ENCODE results near the gene LRRTM3.

LRRTM3 gene

GRCh38 chr10:67017218-67017617 is 91.4 kb downstream of the LRRTM3 start:
- no peak for DNase-seq (ENCODE audit: low read depth, low spot score)
- TF ChIP-seq YY1 (IDR thresholded peaks at IDR 0.05; ENCODE audit: insufficient read depth, insufficient read length): no peak
- no peak for TF ChIP-seq SUZ12 (IDR thresholded peaks at IDR 0.05; ENCODE audit: extremely low read depth, insufficient read depth, insufficient read length)
- TF ChIP-seq ZNF274 (IDR thresholded peaks at IDR 0.05; ENCODE audit: low read depth, low read length): no peak
- Histone ChIP-seq H3K9me3 (ENCODE audit: insufficient read depth, low read length) (no peaks in the 10 kb centered on the region), H3K9ac (ENCODE audit: insufficient read length, low read depth) (no peak overlapping the region), H3K36me3 (ENCODE audit: insufficient read depth, insufficient read length, low read length) (no peaks in the 10 kb centered on the region), H3K4me1 (ENCODE audit: insufficient read depth, insufficient read length) (no peaks in the 10 kb centered on the region), H3K27me3 (ENCODE audit: insufficient read depth, insufficient read length) (no peaks in the 10 kb centered on the region), H3K4me3 (ENCODE audit: insufficient read length, low read depth) (no peak overlapping the region)

- no peak overlapping the region for H3K9ac ChIP-seq (ENCODE audit: insufficient read length, low read depth)
- H3K4me3 ChIP-seq (ENCODE audit: insufficient read length, low read depth): no peak overlapping the region
- no peaks in the 10 kb centered on the region for H3K9me3 ChIP-seq (ENCODE audit: insufficient read depth, low read length)
- no peaks in the 10 kb centered on the region for H3K4me1 ChIP-seq (ENCODE audit: insufficient read depth, insufficient read length)
- DNase-seq (ENCODE audit: low read depth, low spot score): no peak
- no peaks in the 10 kb centered on the region for H3K36me3 ChIP-seq (ENCODE audit: insufficient read depth, insufficient read length, low read length)
- no peak for TF ChIP-seq YY1 (IDR thresholded peaks at IDR 0.05; ENCODE audit: insufficient read depth, insufficient read length)
- H3K27me3 ChIP-seq (ENCODE audit: insufficient read depth, insufficient read length): no peaks in the 10 kb centered on the region
Observed at GRCh38 chr10:67022099-67022498, 96.3 kb downstream of the LRRTM3 start.

- H3K4me1 ChIP-seq (ENCODE audit: insufficient read depth, insufficient read length): no peaks in the 10 kb centered on the region
- no peak overlapping the region for H3K4me3 ChIP-seq (ENCODE audit: insufficient read length, low read depth)
- TF ChIP-seq ZNF274 (IDR thresholded peaks at IDR 0.05; ENCODE audit: low read depth, low read length): no peak
- TF ChIP-seq YY1 (IDR thresholded peaks at IDR 0.05; ENCODE audit: insufficient read depth, insufficient read length): no peak
- TF ChIP-seq SUZ12 (IDR thresholded peaks at IDR 0.05; ENCODE audit: extremely low read depth, insufficient read depth, insufficient read length): no peak
- no peaks in the 10 kb centered on the region for H3K9me3 ChIP-seq (ENCODE audit: insufficient read depth, low read length)
- no peak for DNase-seq (ENCODE audit: low read depth, low spot score)
- no peak overlapping the region for H3K9ac ChIP-seq (ENCODE audit: insufficient read length, low read depth)
- H3K36me3 ChIP-seq (ENCODE audit: insufficient read depth, insufficient read length, low read length): no peaks in the 10 kb centered on the region
- H3K27me3 ChIP-seq (ENCODE audit: insufficient read depth, insufficient read length): no peaks in the 10 kb centered on the region
Observed at GRCh38 chr10:67033878-67034277, 108.0 kb downstream of the LRRTM3 start.

GRCh38 chr10:67036808-67037207 is 111.0 kb downstream of the LRRTM3 start:
- no peak for DNase-seq (ENCODE audit: low read depth, low spot score)
- H3K9ac ChIP-seq (ENCODE audit: insufficient read length, low read depth): no peak overlapping the region

GRCh38 chr10:67043041-67043440 is 117.2 kb downstream of the LRRTM3 start:
- H3K4me1 ChIP-seq (ENCODE audit: insufficient read depth, insufficient read length): no peaks in the 10 kb centered on the region
- H3K36me3 ChIP-seq (ENCODE audit: insufficient read depth, insufficient read length, low read length): no peaks in the 10 kb centered on the region
- no peak overlapping the region for H3K4me3 ChIP-seq (ENCODE audit: insufficient read length, low read depth)
- no peak for TF ChIP-seq YY1 (IDR thresholded peaks at IDR 0.05; ENCODE audit: insufficient read depth, insufficient read length)
- no peak for TF ChIP-seq ZNF274 (IDR thresholded peaks at IDR 0.05; ENCODE audit: low read depth, low read length)
- no peak for TF ChIP-seq SUZ12 (IDR thresholded peaks at IDR 0.05; ENCODE audit: extremely low read depth, insufficient read depth, insufficient read length)
- no peak for DNase-seq (ENCODE audit: low read depth, low spot score)
- H3K27me3 ChIP-seq (ENCODE audit: insufficient read depth, insufficient read length): no peaks in the 10 kb centered on the region
- H3K9me3 ChIP-seq (ENCODE audit: insufficient read depth, low read length): no peaks in the 10 kb centered on the region
- no peak overlapping the region for H3K9ac ChIP-seq (ENCODE audit: insufficient read length, low read depth)

More at GRCh38 chr10:67036808-67037207, 111.0 kb downstream of the LRRTM3 start:
- Histone ChIP-seq H3K9me3 (ENCODE audit: insufficient read depth, low read length) (no peaks in the 10 kb centered on the region), H3K36me3 (ENCODE audit: insufficient read depth, insufficient read length, low read length) (no peaks in the 10 kb centered on the region), H3K4me1 (ENCODE audit: insufficient read depth, insufficient read length) (no peaks in the 10 kb centered on the region), H3K27me3 (ENCODE audit: insufficient read depth, insufficient read length) (no peaks in the 10 kb centered on the region), H3K4me3 (ENCODE audit: insufficient read length, low read depth) (no peak overlapping the region)
- no peak for TF ChIP-seq SUZ12 (IDR thresholded peaks at IDR 0.05; ENCODE audit: extremely low read depth, insufficient read depth, insufficient read length)
- no peak for TF ChIP-seq YY1 (IDR thresholded peaks at IDR 0.05; ENCODE audit: insufficient read depth, insufficient read length)
- no peak for TF ChIP-seq ZNF274 (IDR thresholded peaks at IDR 0.05; ENCODE audit: low read depth, low read length)

GRCh38 chr10:67045404-67045803 is 119.6 kb downstream of the LRRTM3 start:
- no peak for DNase-seq (ENCODE audit: low read depth, low spot score)
- H3K4me3 ChIP-seq (ENCODE audit: insufficient read length, low read depth): no peak overlapping the region
- no peaks in the 10 kb centered on the region for H3K9me3 ChIP-seq (ENCODE audit: insufficient read depth, low read length)
- H3K36me3 ChIP-seq (ENCODE audit: insufficient read depth, insufficient read length, low read length): no peaks in the 10 kb centered on the region
- no peak for TF ChIP-seq ZNF274 (IDR thresholded peaks at IDR 0.05; ENCODE audit: low read depth, low read length)
- TF ChIP-seq YY1 (IDR thresholded peaks at IDR 0.05; ENCODE audit: insufficient read depth, insufficient read length): no peak
- TF ChIP-seq SUZ12 (IDR thresholded peaks at IDR 0.05; ENCODE audit: extremely low read depth, insufficient read depth, insufficient read length): no peak
- no peaks in the 10 kb centered on the region for H3K4me1 ChIP-seq (ENCODE audit: insufficient read depth, insufficient read length)
- no peaks in the 10 kb centered on the region for H3K27me3 ChIP-seq (ENCODE audit: insufficient read depth, insufficient read length)
- no peak overlapping the region for H3K9ac ChIP-seq (ENCODE audit: insufficient read length, low read depth)

- no peaks in the 10 kb centered on the region for H3K27me3 ChIP-seq (ENCODE audit: insufficient read depth, insufficient read length)
- H3K4me1 ChIP-seq (ENCODE audit: insufficient read depth, insufficient read length): no peaks in the 10 kb centered on the region
- H3K36me3 ChIP-seq (ENCODE audit: insufficient read depth, insufficient read length, low read length): no peaks in the 10 kb centered on the region
- H3K4me3 ChIP-seq (ENCODE audit: insufficient read length, low read depth): no peak overlapping the region
- H3K9ac ChIP-seq (ENCODE audit: insufficient read length, low read depth): no peak overlapping the region
- TF ChIP-seq YY1 (IDR thresholded peaks at IDR 0.05; ENCODE audit: insufficient read depth, insufficient read length): no peak
- DNase-seq (ENCODE audit: low read depth, low spot score): no peak
- H3K9me3 ChIP-seq (ENCODE audit: insufficient read depth, low read length): no peaks in the 10 kb centered on the region
Observed at GRCh38 chr10:67046507-67046906, 120.7 kb downstream of the LRRTM3 start.

GRCh38 chr10:67049988-67050387 is 124.2 kb downstream of the LRRTM3 start:
- Histone ChIP-seq H3K9me3 (ENCODE audit: insufficient read depth, low read length) (no peaks in the 10 kb centered on the region), H3K9ac (ENCODE audit: insufficient read length, low read depth) (no peak overlapping the region)
- TF ChIP-seq SUZ12 (IDR thresholded peaks at IDR 0.05; ENCODE audit: extremely low read depth, insufficient read depth, insufficient read length) (no peak), ZNF274 (IDR thresholded peaks at IDR 0.05; ENCODE audit: low read depth, low read length) (no peak), YY1 (IDR thresholded peaks at IDR 0.05; ENCODE audit: insufficient read depth, insufficient read length) (no peak)

More at GRCh38 chr10:67049988-67050387, 124.2 kb downstream of the LRRTM3 start:
- no peak for DNase-seq (ENCODE audit: low read depth, low spot score)
- no peaks in the 10 kb centered on the region for H3K4me1 ChIP-seq (ENCODE audit: insufficient read depth, insufficient read length)
- H3K36me3 ChIP-seq (ENCODE audit: insufficient read depth, insufficient read length, low read length): no peaks in the 10 kb centered on the region
- no peaks in the 10 kb centered on the region for H3K27me3 ChIP-seq (ENCODE audit: insufficient read depth, insufficient read length)
- no peak overlapping the region for H3K4me3 ChIP-seq (ENCODE audit: insufficient read length, low read depth)
